Astrocyte (in vitro differentiated cells and primary cell): ENCODE results near the gene PRPF40B.

Experiments used
- EZH2 ChIP-seq: IDR thresholded peaks from 2 replicates; pipeline ENCODE4 v1.6.1; 2012; ENCODE audit warnings: mild to moderate bottlenecking, low read length, inconsistent platforms; ENCODE audit not compliant: insufficient read depth
- TF ChIP-seq, protein P1 (sequence below): IDR thresholded peaks from 2 replicates; pipeline ENCODE4 v1.5.1; 2011; ENCODE audit warnings: low read depth, mild to moderate bottlenecking, inconsistent platforms, low read length, moderate library complexity; ENCODE audit not compliant: insufficient read depth

DNA sequence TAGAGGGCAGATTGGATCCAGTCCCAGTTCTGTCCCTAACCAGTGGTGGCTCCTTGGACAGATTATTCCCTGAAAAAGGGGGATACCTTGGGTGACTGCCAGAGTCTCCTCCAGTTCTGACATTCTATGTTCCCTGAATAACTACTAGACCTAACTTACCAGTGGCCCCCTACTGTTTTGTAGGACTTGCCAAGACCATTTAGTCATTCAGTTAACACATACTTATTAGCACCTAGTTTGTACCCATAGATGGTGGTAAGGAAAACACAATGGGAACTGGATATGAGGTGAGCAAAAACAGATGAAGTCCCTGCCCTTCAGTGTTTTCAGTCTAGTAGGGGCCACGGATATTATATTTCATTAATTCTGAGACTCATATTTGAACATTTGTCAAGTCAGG lies 3.5 kb downstream of the PRPF40B start:
- TF ChIP-seq, protein P1, sequence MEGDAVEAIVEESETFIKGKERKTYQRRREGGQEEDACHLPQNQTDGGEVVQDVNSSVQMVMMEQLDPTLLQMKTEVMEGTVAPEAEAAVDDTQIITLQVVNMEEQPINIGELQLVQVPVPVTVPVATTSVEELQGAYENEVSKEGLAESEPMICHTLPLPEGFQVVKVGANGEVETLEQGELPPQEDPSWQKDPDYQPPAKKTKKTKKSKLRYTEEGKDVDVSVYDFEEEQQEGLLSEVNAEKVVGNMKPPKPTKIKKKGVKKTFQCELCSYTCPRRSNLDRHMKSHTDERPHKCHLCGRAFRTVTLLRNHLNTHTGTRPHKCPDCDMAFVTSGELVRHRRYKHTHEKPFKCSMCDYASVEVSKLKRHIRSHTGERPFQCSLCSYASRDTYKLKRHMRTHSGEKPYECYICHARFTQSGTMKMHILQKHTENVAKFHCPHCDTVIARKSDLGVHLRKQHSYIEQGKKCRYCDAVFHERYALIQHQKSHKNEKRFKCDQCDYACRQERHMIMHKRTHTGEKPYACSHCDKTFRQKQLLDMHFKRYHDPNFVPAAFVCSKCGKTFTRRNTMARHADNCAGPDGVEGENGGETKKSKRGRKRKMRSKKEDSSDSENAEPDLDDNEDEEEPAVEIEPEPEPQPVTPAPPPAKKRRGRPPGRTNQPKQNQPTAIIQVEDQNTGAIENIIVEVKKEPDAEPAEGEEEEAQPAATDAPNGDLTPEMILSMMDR: no peak
- TF ChIP-seq EZH2: no peak
